GM19468 (cell line): Measurements from ENCODE around the gene ARID5B.
A peak's percentile ranks its signal among the peaks of the same experiment; 100 is the strongest.

Source experiments
- ATAC-seq: cut with Tn5 transposase; IDR thresholded peaks from one replicate; pipeline ENCODE4 v1.9.1; 2021; ENCODE audit warnings: mild to moderate bottlenecking, moderate library complexity, moderate number of reproducible peaks; ENCODE audit not compliant: unreplicated experiment; ENCODE audit errors: extremely low read depth

Gene ARID5B

DNA sequence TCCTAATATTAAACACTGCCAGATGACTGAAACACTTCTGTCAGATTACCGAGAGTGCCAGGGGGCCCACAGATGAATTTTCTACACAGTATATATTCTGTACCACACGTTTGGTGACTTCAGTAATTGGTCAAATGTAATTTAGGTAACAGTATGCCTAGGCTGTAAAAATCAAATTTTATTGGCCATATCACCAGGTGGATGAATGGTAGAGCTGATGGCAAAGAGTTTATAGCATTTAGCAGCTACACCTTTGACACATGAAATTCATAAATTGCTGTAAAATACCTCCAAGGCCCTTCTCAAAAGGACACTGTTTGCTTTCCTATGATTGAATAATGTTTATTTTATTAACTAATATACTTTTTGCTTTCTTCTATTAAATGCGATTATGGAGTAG is 101.3 kb downstream of the ARID5B start:
- ATAC-seq: no peak

DNA sequence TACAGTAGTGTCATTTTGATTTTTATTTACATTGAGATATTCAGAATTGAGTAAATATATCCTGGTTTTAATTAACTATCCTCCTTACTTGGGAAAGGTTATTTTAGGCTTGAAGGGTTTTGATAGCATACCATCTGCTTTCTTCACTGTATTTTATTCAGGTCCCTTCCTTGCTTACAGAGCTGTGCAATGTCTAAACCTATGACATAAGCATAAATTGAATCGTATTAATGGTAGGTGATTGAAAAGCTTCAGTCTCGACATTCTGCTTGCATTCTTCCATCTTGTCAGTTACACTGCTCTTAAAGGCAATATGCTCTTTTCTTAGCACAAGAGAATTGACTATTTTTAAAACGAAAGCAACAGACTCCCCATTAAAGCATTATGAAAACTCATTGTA is 102.5 kb downstream of the ARID5B start:
- ATAC-seq: no peak

DNA sequence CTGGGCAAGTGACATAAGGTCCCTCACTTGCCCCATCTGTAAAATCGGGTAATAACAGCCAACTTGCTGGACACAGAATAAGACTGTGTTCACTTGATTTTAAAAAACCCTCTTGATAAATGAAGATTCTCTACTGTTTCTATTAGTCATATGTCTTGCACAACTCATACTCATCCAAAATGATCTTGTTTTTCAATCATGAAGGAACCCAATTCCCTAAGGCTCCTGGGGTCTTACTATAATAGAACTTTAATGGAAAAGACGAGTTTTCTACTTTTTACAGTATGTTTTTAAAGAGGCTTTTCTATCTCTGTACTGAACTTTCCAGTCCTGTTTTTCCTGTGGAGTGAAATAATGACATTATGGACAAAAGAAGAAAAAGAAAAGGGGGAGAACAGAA is 103.8 kb downstream of the ARID5B start:
- no peak for ATAC-seq

DNA sequence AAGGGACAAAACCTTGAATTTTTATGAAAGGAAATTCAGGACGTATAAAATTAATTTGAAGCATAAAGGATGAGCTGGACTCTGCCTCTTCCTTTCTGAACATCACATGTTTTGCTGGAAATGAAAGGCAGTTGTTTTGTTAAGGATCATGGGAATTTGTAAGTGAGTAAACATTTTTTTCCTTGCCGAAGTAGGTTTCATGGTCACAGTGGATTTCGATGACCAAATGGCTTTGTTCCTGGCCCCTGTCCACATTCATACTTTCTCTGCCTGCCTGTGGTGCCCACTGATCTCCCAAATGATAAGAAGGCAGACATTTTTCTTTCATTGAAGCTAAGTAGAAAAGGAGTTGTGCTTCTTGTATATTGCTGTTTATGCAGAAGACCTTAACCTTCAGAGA is 104.2 kb downstream of the ARID5B start:
- no peak for ATAC-seq

DNA sequence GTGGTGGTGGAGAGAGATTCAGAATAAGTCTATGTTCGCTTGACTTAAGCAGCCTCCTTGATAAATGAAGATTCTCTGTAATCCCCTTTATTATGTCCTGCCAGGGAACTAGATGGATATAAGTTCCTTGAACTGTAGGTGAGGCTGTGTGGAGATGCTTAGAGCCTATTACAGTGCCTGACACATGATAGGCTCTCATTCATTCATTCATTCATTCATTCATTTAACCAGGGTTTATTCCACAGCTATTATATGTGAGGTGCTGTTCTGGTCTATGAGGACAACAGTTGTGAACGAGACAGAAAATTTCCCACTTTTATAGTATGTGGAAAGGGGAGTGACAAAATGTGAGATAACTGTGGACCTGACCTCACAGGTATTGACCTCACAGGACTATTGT is 105.6 kb downstream of the ARID5B start:
- ATAC-seq: no peak

DNA sequence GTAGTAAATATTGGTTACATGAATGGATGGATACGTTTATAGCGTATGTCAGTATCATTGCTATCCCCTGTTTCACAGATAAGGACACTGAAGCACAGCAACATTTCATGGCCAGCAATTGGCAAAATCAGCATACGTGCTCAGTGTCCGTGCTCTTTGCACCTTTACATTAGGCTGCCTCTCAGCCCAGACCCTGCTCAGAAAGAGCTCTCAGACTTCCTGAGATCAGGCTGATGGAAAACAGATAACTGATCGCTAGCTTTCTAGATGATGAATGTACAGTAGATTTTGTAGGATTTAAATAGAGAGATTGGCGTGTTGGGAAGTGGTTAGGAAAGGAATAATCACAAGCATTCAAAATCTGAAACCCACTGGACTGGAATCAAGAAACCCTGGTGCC is 106.7 kb downstream of the ARID5B start:
- no peak for ATAC-seq

DNA sequence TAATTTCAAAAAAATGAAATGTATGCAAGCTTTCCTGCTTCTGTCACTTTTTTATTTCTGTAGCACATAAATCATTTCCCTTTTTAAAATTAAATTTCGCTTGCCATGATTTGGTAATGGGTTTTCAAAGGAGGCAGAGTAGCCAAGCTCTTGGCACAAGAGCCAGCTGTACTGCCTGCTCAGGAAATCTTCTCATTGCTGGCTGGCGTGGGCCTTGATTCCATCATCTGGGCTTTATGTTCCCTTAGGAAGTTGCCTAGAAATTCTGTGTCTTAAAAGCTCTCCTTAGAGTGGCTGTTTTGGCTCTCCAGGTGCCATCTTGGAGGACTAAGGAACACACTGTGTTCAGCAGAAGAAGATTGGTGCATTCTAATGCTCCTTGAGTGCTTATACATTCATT is 107.4 kb downstream of the ARID5B start:
- ATAC-seq: no peak

DNA sequence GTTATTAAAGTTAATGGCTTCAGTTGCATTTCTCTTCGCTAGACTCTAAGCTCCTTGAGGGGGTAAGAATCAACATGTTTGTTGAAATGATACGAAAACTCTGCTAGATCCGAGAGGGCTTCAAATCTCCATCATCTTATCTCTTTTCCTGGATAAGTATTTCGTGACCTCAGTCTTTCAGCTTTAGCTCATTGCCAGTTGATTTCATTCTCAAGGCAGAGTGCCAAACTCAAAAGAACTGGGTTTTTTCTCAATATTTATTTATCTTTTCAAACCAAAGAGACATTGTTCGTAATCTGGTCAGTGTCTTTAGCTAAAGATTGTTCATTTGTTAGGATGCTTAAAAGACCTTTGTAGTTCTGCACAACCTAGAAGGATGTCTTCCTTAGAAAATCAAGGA is 108.9 kb downstream of the ARID5B start:
- no peak for ATAC-seq

DNA sequence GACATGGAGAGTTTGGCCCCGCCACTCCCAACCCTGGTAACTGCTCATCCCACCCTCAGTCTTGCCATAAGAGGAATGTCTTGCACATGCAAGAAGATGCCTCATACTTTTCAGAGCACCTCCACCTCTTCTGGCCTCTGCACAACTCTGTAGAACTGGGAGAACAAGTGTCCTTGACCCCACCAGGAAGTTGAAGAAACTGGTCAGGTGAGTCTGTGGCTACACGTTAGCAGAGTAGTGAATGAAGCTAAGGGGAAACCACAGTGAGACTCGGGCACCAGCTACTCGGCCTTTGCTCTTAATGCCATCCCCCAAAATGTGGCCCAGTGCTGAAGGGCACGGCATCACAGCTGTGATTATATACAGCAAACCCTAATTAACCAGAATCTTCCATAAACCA is 110.1 kb downstream of the ARID5B start:
- ATAC-seq: no peak

DNA sequence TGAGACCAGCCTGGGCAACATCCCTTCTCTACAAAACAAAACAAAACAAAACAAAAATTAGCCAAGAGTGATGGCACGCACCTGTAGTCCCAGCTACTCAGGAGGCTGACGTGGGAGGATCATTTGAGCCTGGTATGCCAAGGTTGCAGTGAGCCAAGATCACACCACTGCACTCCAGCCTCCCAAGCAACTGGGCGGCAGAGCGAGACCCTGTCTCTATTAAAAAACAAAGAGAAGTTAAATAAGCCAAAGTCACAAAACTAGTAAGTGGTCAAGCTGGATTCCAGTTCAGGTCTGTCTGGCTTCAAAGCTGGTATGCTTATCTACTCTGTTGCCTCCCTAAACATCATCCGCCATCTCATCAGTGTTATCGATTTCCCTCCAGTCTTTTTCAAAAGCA is 110.8 kb downstream of the ARID5B start:
- ATAC-seq: no peak

DNA sequence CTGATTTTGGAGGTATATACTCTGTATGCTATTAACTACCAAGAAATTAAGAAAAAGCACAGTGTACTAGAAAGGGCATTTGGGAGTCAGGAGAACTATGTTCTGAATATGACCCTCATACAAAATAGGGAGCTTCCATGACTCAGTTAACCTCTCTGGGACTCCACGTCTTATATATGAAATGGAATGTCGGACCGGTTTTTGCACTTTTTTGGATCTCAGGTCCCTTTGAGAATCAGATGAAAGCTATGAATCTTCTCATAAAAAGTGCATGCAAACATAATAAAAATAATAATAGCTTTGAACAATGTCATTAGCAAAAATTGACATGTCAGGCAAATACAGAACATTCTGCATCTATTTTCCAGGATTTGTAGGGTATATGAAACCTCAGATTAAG is 113.0 kb downstream of the ARID5B start:
- no peak for ATAC-seq

DNA sequence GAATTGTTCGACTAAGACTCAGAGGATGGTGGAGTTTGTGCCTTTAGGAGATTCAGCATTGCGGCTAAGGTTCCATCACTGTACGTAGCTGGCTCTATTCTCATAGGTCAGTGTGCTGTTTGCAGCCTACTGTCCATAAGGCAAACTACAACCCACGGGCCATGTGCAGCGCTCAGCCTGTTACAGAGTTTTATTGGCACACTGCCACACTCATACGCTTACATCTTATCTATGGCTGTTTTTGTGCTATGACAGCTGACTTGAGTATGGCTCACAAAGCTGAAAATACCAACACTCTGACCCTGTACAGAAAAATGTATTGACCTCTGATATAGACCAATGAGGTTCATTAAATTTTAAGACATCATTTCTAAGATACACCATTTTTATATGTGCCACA is 114.5 kb downstream of the ARID5B start:
- no peak for ATAC-seq

DNA sequence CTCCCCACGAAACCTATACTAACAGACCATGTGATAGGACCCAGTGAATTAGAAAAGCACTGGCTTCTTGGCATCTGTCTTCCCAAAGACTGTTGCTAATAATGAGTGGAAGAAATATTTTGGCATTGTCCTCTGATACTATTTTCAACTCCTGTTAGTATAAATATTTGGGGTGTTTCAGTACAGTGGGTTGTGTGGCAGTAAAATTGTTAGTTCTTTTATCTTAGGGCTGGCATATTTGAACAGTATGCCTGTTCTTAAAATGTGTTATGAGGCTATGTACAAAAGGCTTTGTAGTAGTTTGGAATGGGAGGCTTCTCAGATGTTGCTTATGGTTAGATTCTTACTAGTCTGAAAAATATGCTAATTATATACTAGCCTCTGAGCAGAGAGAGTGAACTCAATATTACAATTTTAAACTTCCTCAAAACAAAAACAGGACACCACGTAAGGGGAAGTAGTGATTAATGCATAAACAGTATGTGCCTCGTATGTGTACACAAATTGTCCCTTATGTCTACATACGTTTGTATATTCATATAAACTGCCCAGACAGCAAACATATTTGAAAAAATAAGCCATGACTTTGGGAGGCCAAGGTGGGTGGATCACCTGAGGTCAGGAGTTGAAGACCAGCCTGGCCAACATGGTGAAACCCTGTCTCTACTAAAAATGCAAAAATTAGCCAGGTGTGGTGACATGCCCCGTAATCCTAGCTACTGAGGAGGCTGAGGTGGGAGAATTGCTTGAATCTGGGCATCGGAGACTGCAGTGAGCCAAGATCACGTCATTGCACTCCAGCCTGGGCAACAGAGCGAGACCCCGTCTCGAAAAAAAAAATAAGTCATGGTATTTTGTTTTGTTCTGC is 115.4 kb downstream of the ARID5B start:
- ATAC-seq: peak; percentile 51

DNA sequence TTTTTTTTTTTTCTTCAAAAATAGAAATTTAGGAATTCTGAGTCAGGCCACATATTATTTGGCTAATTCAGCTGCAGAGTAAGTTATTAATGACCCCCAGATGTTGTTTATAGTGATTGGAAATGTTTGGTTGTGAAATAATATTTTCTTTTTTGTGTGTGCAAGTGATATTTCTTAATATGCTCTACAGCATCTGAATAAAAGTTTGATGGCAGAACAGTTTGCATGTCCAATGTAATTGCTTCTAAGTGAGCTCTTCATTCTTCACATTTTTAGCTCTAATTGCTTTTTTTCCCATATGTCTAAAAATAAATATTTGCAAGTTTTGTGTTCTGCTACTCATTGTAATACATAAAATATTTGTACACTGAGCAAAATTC is 116.0 kb downstream of the ARID5B start:
- no peak for ATAC-seq

DNA sequence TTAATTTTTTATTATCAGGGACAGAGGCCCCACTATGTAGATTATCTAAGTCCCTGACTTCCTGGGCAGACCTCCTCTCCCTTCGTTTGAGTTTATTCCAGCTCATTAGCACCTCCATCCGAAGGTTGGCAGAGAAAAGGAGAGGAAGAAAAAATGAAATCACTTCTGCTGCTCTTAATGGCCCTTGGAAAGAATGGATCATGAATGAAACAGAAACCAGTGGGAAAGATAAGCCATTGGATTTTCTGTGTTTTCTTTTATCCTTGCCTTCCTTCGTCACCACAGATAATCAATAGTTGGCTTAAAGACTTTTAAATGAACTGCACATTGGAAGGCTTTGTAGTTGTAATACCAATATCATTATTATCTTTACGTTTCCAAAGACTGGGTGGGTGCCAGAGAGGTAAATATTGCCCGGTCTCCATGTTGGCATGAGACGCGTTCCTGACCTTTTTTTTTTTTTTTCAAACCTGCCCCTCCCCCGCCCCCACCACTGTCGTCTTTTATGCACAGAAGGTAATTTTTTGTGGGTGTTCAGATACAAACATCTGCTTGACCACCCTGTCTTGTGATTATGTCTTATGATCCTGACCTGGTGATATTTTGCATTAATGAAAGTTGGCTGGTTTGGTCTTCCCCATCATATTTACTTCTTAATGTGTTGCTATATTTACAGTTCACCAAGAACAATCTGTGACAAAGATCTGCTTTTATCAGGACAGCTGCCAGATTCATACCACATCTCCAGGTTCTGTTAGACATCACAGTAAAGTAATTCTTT is 116.8 kb downstream of the ARID5B start:
- no peak for ATAC-seq

DNA sequence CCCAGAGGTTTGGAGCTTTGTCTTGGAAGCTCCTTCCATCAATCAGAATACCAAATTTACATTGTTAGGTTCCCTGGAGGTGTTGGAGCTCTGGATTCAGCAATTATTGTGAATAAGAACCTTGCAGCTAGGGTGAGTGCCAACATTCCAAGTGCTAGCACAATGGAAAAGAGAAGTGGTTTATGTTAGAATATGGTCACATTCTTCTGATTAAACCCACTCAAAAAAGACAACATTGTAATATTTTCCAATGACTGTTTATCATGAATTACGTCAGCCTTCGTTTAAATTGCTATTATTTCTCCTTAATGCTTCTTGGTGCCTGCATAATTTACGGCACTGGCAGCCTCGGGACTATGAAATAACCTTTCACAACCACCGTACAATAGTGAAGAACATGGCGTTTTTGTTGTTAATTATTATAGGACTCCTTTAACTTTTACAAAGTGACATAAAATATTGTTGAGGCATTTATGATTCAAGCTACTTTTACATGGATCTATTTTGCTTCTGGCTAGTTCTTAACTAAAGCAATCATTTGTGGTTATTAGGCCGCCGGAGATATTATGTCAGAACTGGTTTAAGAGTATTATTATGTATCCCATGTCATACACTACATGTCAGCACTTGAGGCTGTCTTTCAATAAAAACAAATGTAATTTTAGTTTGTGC is 117.7 kb downstream of the ARID5B start:
- ATAC-seq: no peak

DNA sequence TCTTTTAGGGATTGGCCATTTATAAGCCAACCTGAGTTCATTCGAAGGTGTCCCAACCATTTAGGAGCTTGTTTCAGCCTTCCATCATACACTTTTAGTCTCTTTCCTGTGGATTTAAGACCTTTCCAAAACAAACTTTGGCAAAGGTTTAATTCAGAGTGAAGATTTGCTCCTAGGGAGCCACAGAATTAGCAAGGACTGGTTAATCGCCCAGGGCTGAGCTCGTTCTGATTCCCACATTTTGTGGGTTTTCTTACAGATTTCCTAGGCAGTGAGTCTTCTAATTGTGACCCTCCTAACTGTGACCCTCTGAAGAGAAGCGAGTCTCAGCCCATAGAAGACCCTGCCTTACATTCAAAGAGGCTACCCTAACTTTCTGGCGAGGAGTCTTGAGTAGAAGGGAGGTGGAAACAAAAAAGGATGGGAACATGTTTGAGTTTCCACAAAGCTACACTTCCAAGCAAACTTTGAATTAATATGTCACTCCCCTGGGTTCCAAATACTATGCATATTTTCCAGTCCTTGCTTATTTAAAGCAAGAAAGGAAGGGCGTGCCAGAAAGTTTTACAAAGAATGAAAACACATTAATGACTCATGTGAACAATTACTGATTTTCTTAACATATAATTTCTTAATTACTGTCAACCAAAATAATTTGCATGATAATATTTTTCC is 118.3 kb downstream of the ARID5B start:
- no peak for ATAC-seq

DNA sequence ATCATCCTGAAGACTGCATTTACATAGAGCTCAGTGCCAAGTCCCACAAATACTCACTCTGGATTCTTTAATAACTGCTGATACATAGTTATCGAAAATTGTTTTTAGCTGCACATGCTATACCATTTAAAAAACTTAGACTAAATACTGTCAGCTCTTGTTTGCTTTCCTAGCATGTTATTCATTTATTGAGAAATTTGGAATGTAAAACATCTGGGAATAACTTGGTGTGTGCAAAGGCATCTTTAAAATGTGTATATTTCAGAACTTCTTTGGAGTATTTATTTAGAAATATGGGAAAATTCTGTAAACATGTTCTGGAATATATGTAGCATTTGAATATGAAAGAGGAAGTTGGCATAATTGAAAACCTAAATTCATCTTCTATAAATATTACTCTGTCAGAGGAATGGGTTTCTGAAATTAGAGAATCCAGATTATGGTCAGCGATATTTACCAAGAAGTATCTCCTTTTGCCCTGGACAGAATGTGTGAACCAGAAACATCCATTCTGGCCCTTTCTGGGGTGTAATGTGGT is 119.7 kb downstream of the ARID5B start:
- ATAC-seq: no peak

DNA sequence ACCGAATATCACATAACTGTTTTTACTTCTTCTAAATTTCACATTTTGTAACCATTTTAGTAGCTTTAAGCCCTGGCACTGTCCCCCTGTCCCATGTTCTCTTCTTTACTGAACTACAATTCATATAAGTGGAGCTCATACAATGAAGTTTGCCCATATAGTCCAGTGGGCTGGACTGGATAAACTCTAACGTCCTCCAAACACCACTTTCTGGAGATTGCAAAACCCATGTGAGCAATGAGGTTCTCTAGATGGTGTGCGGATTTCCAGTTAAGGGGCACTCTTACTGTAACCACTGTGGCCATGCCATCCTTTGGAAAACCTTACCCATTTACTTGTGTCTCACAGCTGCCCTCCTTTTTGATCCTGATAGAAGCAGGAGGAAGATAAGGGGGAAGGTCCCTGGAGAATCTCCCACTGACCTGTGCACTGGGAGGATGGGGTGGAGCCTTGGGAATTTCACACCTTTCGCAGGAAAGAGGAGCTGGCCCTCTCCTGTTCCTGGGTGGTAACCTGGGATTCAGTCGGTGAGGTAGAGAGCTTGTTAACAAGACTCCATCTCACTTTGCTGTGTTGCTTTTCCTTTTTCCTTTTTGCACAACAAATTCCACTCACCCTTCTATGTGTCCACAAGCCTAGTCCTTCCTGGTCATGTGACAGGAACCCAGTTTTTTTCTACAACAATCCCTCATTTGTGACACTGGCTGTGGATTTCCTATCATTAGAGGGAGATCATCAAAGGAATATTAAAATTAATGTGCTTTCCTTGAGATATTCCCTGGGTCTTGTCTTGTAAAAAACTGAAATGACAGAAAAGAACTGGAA is 120.7 kb downstream of the ARID5B start:
- no peak for ATAC-seq
